Measurements from ENCODE around the gene CERS6.

DNA sequence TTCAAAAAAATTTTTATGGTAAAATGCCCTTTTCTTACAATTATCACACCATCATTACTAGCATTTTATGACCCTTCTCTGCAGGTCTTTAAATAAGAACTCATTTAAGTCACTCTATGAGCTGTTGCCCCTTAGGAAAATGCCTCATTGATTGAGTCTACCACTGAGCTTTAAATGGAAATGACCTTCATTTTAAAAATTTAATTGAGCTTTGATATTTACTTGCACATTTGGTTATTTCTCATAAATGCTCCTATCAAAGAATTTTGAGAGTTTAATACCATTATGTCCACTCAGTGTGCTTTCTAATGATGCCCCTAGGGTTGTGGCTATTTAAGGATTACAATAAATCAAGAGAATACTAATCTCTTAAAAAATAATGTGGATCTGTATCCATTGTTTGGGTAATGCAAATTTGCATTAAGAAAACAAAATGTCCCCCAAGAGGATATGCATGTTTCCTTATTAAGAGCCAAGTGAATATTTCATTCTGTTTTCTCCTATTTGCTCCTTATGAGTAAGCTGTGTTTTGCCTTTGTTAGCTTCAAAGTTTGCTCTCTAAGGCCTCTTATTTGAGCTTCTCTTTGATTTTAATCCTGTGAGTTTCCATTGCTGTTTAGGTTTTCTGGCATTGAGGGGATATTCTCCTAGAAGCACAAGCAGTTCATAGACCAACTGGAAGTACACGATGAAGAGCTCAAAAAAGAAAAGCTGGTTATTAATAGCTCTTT lies 69.8 kb downstream of the CERS6 start:
- no peak for TF ChIP-seq CTCF (IDR thresholded peaks at IDR 0.05)
- no peak for TF ChIP-seq E2F5 (CRISPR knock-in tag; IDR thresholded peaks at IDR 0.05)
- no peak for TF ChIP-seq MYBL2 (CRISPR knock-in tag; IDR thresholded peaks at IDR 0.05)
- TF ChIP-seq, protein P1, sequence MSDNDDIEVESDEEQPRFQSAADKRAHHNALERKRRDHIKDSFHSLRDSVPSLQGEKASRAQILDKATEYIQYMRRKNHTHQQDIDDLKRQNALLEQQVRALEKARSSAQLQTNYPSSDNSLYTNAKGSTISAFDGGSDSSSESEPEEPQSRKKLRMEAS (CRISPR knock-in tag; IDR thresholded peaks at IDR 0.05), result no peak
- TF ChIP-seq OVOL2 (CRISPR knock-in tag; IDR thresholded peaks at IDR 0.05; ENCODE audit: borderline replicate concordance), result no peak
- no peak for TF ChIP-seq ZNF138 (CRISPR knock-in tag; conservative IDR thresholded peaks at IDR 0.05)
- no peak for TF ChIP-seq TEAD4 (CRISPR knock-in tag; IDR thresholded peaks at IDR 0.05)
- TF ChIP-seq GABPB1 (CRISPR knock-in tag; IDR thresholded peaks at IDR 0.05), result no peak
- no peak for TF ChIP-seq ZBTB21 (CRISPR knock-in tag; IDR thresholded peaks at IDR 0.05; ENCODE audit: borderline replicate concordance)
- TF ChIP-seq, protein P2, sequence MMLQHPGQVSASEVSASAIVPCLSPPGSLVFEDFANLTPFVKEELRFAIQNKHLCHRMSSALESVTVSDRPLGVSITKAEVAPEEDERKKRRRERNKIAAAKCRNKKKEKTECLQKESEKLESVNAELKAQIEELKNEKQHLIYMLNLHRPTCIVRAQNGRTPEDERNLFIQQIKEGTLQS (CRISPR knock-in tag; conservative IDR thresholded peaks at IDR 0.05), result no peak
- no peak for TF ChIP-seq TP53 (CRISPR knock-in tag; IDR thresholded peaks at IDR 0.05)
- TF ChIP-seq, protein P3, sequence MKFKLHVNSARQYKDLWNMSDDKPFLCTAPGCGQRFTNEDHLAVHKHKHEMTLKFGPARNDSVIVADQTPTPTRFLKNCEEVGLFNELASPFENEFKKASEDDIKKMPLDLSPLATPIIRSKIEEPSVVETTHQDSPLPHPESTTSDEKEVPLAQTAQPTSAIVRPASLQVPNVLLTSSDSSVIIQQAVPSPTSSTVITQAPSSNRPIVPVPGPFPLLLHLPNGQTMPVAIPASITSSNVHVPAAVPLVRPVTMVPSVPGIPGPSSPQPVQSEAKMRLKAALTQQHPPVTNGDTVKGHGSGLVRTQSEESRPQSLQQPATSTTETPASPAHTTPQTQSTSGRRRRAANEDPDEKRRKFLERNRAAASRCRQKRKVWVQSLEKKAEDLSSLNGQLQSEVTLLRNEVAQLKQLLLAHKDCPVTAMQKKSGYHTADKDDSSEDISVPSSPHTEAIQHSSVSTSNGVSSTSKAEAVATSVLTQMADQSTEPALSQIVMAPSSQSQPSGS (CRISPR knock-in tag; IDR thresholded peaks at IDR 0.05; ENCODE audit: borderline replicate concordance, low read depth), result no peak
- TF ChIP-seq HMGXB4 (CRISPR knock-in tag; IDR thresholded peaks at IDR 0.05), result no peak
- no peak for TF ChIP-seq PRDM15 (CRISPR knock-in tag; IDR thresholded peaks at IDR 0.05)

Measured in WTC11 (cell line).